ENCODE results near the gene SLC11A2.
"Not testable (repeated sequence)": the region's sequence is repeated elsewhere in the genome, so short reads cannot be mapped to it uniquely, and the experiment has no call there.

The SLC11A2 gene

DNA sequence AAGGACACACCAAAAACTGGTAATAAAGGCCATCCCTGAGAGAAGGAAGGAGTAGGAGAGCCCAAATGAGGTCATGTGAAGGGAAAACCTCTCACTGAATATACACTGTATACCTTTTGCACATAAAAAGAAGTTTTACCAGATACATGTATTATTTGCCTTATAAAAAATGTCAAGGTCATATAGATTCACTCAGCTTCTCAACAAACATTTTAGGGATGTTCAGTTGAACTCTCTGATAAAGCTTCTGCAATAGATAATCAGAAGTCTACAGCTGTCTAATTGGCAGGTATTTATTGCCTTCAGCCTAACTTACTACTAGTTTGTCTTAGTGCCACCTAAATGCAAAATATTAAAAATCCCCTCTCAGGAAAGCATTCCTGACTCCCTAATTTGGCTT, 8.7 kb downstream of the SLC11A2 start:
- H3K27ac ChIP-seq = no peak overlapping the region
- TF ChIP-seq, protein P1, sequence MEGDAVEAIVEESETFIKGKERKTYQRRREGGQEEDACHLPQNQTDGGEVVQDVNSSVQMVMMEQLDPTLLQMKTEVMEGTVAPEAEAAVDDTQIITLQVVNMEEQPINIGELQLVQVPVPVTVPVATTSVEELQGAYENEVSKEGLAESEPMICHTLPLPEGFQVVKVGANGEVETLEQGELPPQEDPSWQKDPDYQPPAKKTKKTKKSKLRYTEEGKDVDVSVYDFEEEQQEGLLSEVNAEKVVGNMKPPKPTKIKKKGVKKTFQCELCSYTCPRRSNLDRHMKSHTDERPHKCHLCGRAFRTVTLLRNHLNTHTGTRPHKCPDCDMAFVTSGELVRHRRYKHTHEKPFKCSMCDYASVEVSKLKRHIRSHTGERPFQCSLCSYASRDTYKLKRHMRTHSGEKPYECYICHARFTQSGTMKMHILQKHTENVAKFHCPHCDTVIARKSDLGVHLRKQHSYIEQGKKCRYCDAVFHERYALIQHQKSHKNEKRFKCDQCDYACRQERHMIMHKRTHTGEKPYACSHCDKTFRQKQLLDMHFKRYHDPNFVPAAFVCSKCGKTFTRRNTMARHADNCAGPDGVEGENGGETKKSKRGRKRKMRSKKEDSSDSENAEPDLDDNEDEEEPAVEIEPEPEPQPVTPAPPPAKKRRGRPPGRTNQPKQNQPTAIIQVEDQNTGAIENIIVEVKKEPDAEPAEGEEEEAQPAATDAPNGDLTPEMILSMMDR (IDR thresholded peaks at IDR 0.05) = no peak
- no peak for TF ChIP-seq ZFX (IDR thresholded peaks at IDR 0.05; ENCODE audit: borderline replicate concordance)

DNA sequence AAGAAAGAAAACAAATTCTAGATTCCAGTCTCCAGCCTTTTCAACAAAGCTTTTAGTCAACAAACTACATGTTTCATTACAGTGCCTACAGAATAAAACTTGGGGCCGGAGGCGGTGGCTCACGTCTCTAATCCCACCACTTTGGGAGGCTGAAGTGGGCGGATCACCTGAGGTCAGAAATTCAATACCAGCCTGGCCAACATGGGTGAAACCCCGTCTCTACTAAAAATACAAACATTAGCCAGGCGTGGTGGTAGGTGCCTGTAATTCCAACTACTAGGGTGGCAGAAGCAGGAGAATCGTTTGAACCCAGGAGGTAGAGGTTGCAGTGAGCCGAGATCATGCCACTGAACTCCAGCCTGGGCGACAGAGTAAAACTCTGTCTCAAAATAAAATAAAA, 11.7 kb downstream of the SLC11A2 start:
- not testable (repeated sequence) for H3K27ac ChIP-seq

DNA sequence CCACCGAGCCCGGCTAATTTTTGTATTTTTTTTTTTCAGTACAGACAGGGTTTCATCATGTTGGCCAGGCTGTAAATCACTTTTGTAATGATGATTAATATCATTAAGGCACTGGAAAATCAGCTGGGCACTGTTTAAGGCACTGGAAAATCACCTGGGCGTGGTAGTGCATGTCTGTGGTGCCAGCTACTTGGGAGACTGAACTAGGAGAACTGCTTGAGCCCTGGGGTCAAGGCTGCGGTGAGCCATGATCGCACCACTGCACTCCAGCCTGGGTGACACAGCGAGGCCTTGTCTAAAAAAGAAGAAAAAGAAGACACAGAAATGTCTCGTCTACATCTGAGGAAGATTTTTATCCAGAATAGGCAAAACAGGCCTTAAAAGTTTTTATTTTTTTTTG, 12.7 kb downstream of the SLC11A2 start:
- TF ChIP-seq, protein P1 (IDR thresholded peaks at IDR 0.05) = no peak
- TF ChIP-seq ZFX (IDR thresholded peaks at IDR 0.05; ENCODE audit: borderline replicate concordance) = no peak

DNA sequence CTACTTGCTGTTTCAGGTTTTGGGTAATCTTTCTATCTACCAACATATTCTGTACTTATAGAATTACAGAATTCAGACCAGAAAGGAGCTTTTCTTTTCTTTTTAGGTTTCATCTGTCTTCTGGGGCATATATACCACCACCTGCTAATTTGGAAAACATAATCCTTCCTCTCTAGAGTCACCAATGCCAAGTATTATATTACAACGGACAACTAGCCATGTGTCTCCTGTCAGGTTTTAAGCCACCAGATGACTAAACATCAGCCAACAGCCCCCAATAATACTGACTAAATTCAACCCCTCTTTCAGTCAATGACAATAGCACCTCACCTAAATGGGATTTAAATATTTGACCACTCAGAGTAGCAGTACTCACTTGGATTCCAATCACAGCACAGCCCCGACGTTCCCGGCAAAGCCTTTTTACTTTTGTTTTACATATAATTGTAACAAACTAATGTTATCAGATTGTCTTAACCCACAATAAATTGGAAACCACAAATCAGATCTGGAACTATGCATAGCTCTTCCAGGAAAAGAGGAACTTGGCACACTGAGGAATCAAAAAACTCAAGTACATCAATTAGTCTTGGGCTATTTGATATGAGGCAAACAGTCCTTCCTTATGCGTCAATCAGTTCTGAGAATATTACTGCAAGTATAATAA, 13.5 kb downstream of the SLC11A2 start:
- H3K27ac ChIP-seq = no peak overlapping the region

More for the DNA sequence above, 12.7 kb downstream of the SLC11A2 start:
- H3K27ac ChIP-seq = no peak overlapping the region

DNA sequence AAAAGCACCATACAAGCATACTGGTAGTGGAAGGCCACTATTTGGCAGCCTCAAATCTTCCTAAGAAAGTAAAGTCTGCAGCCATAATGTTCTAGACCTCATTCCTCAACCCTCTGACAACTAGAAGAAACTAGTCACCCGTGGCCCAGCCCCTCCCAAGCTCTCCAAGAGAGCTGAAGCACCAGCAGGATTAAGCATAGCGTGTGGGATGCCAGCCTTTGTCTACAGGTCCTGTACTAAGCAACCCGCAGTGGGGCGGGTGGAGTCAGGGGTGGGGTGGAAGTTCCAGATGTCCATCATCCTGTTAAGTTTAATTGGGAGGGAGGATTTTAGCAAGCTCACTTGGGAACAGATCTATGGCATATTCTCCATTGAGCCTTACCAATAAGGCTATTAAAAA, 14.2 kb downstream of the SLC11A2 start:
- TF ChIP-seq ZFX (IDR thresholded peaks at IDR 0.05; ENCODE audit: borderline replicate concordance) = no peak
- TF ChIP-seq, protein P1 (IDR thresholded peaks at IDR 0.05) = no peak
- no peak overlapping the region for H3K27ac ChIP-seq

More for the DNA sequence above, 13.5 kb downstream of the SLC11A2 start:
- TF ChIP-seq ZFX (IDR thresholded peaks at IDR 0.05; ENCODE audit: borderline replicate concordance) = no peak
- TF ChIP-seq, protein P1 (IDR thresholded peaks at IDR 0.05) = no peak

DNA sequence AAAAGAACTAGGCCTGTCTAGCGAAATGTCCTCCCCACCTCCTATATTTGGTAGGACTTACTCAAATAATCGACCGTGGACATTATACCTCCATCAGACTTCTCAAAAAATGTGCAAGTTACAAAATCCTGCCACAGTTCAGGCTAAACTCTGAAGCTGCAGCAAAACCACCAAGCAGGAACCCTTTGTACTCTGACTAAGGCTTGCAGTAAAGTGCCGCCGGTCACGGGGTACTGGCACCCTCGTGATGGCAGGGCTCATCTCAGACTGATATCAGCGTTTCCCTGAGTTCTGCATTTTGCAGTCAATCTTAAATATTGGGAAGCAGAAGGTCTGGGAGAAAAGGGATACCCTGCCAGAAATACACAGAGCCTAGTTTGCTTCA, 17.1 kb downstream of the SLC11A2 start:
- TF ChIP-seq, protein P1 (IDR thresholded peaks at IDR 0.05) = no peak
- no peak for TF ChIP-seq ZFX (IDR thresholded peaks at IDR 0.05; ENCODE audit: borderline replicate concordance)
- no peak overlapping the region for H3K27ac ChIP-seq

DNA sequence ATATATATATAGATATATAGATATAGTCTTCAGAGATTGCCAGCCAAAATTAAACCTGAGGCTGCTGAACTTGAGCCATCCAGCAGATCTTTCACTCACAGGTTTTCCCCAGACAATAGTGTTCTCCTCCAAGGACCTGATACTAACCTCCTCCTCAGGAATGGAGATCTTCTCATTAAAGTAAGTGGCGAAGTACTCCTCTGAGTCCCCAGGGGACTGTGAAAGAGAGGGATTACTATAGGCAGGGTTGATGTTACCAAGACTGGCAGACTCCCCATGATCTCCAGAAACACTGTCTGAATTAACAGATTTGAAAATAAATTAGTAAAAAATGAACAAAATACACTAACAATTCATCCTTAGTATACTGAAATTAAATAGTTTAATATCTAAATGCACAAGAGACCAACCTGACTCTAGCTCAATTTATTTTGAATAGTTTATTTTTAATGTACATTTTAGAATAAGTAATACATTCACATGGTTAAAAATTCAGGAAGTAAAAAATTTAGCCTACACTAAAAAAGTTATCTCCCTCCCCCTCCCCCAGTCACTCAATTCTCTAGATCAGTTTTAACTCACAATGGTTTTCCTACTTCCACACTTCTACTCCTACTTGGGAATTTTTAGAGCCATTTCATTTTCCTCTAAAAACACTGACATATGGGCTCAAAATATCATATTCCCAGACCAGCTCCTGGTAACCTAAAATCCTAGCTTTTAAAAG, 17.7 kb downstream of the SLC11A2 start:
- TF ChIP-seq, protein P1 (IDR thresholded peaks at IDR 0.05) = no peak
- TF ChIP-seq ZFX (IDR thresholded peaks at IDR 0.05; ENCODE audit: borderline replicate concordance) = no peak
- H3K27ac ChIP-seq = no peak overlapping the region
